Breast epithelium (tissue), 3 donors: ENCODE measurements around the gene DPP3.
A peak's percentile ranks its signal among the peaks of the same experiment; 100 is the strongest.

Experiments used
- CTCF ChIP-seq, 3 donors: fragments of 450-650 bp; IDR thresholded peaks; one replicate each; pipeline ENCODE4 v1.5.1; 2016 to 2017; ENCODE audit warnings: antibody characterized with exemption in 3 of 3, mild to moderate bottlenecking in 3 of 3, moderate library complexity in 3 of 3
- POLR2A ChIP-seq: fragments of 450-650 bp; IDR thresholded peaks from one replicate; pipeline ENCODE4 v1.6.1; 2016; ENCODE audit warnings: antibody characterized with exemption, mild to moderate bottlenecking, moderate library complexity
- POLR2AphosphoS5 ChIP-seq, 3 donors: sonication (generic); formaldehyde crosslinking; IDR thresholded peaks; one replicate each; pipeline ENCODE4 v1.6.1; 2017; ENCODE audit warnings: antibody characterized with exemption in 3 of 3

- peak in 2 of 3 donors; percentile 17 to 47 for TF ChIP-seq CTCF (IDR thresholded peaks at IDR 0.05)
- peak; percentile 13 to 78 (median 68) for TF ChIP-seq POLR2AphosphoS5 (IDR thresholded peaks at IDR 0.05)
- no peak for TF ChIP-seq POLR2A
Observed at GRCh38 chr11:66438504-66439466, 41.4 kb upstream of the DPP3 start, which contains the start of gene MRPL11.
